Measurements from ENCODE around the gene PRKD2. TPM values are rescaled to one million over a fixed set of nuclear protein-coding genes. Genes with fewer than 3 reads are reported as not detected.

Gene PRKD2
- total RNA-seq, 2 donors from 2014 or later, result 60.9 to 61.8 TPM

DNA sequence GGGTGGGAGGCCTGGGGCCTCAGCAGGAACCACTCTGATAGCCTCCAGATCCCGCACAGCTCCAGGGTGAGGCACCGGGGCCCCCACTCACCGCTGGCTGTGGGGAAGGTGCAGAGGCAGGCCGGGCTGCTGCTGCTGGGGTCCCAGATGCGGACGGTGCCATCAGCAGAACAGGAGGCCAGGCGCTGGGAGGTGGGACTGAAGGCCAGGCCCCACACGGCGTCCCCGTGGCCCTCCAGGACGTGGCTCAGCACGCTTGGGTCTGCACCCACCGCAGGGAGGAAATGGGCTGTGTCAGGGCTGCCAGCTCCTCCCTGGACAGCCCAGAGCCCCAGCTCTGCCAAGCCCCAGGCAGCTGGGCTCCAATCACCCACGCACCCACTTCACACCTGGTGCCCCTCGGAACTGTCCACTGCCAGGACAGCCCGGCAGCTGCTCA, 6.1 kb upstream of the PRKD2 start:
- no peak for DNase-seq

GRCh38 chr19:46722421-46723022, 5.6 kb upstream of the PRKD2 start:
- no peak for TF ChIP-seq CTCF (IDR thresholded peaks at IDR 0.05)
- H3K4me1 ChIP-seq, result peaks cover 4% of the 10 kb centered on the region

More for the DNA sequence above, 6.1 kb upstream of the PRKD2 start:
- H3K4me1 ChIP-seq, result peaks cover 1% of the 10 kb centered on the region
- no peaks in the 10 kb centered on the region for H3K27me3 ChIP-seq
- no peak overlapping the region for H3K27ac ChIP-seq
- intact Hi-C loops (cut with DNase I), result no loop called here
- no peak for TF ChIP-seq CTCF (IDR thresholded peaks at IDR 0.05)
- H3K9ac ChIP-seq (ENCODE audit: low read depth in 2 of 2, low read length in 2 of 2), result no peak overlapping the region
- no peaks in the 10 kb centered on the region for H3K9me3 ChIP-seq
- no peak overlapping the region for H3K4me3 ChIP-seq
- peaks cover 34% of the 10 kb centered on the region for H3K36me3 ChIP-seq

DNA sequence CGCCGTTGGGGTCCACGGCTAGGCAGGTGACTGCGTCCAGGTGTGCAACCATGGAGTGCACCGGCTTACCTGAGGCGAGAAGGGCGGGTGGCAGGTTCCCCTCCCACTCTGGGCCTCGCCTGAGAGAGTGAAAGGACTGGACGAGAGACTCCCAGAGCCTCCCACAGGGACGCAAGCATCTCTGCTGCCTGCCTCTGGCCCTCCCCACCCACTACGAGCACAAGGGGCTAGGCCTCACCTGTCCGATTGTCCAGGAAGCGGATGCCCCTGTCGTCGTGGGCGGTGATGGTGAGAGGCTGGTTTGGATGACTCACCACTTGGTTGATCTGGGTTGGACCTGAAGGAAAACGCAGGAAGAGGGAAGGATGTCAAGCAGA, 5.1 kb upstream of the PRKD2 start:
- no peak overlapping the region for H3K4me3 ChIP-seq
- no peak for TF ChIP-seq CTCF (IDR thresholded peaks at IDR 0.05)
- H3K4me1 ChIP-seq, result peaks cover 4% of the 10 kb centered on the region
- no peak for DNase-seq
- H3K27me3 ChIP-seq, result no peaks in the 10 kb centered on the region
- H3K9ac ChIP-seq (ENCODE audit: low read depth in 2 of 2, low read length in 2 of 2), result no peak overlapping the region
- peaks cover 31% of the 10 kb centered on the region for H3K36me3 ChIP-seq
- no peaks in the 10 kb centered on the region for H3K9me3 ChIP-seq
- H3K27ac ChIP-seq, result no peak overlapping the region
- intact Hi-C loops (cut with DNase I), result no loop called here

More at GRCh38 chr19:46722421-46723022, 5.6 kb upstream of the PRKD2 start:
- Histone ChIP-seq H3K36me3 (peaks cover 34% of the 10 kb centered on the region), H3K9ac (ENCODE audit: low read depth in 2 of 2, low read length in 2 of 2) (no peak overlapping the region), H3K4me3 (no peak overlapping the region), H3K27ac (no peak overlapping the region), H3K27me3 (no peaks in the 10 kb centered on the region), H3K9me3 (no peaks in the 10 kb centered on the region)
- intact Hi-C loops (cut with DNase I), result no loop called here
- no peak for DNase-seq

DNA sequence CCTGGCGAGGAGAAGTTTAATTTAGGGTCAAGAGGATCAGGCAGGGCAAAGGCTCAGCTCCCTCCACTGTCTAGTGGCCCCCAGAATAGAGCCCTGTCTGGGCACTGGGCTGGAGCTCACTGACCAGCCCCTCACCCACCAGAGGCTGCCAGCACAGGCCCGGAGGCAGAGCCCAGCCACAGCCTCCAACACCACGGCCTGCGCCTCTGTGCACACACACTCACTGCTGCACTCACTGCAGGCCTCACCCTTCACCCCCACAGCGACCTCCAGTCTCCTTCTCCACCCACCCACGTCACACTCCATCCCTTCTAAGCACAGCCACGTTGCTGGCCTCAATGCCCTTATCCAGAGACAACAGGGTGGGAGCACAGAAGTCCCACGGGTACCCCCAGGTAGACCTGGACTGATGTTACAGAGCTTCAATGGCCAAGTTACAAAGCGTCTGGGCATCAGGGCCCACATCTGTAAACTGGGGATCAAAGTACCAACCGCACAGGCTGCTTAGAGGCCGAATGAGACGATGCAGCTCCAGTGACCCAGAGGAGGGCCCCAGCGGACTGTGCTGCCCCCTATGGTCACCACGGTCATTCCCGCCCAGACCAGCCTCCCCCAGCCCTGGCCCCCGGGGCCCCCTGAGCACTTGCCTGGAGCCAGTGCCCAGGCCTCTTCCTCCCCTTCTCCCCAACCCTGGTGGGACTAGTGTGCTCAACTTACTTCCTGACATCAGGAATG, 4.5 kb upstream of the PRKD2 start:
- H3K36me3 ChIP-seq, result peaks cover 27% of the 10 kb centered on the region
- DNase-seq, result no peak

More for the DNA sequence above, 4.5 kb upstream of the PRKD2 start:
- peaks cover 4% of the 10 kb centered on the region for H3K4me1 ChIP-seq
- no peak overlapping the region for H3K4me3 ChIP-seq
- intact Hi-C loops (cut with DNase I), result no loop called here
- H3K27ac ChIP-seq, result no peak overlapping the region
- no peaks in the 10 kb centered on the region for H3K9me3 ChIP-seq
- no peak for TF ChIP-seq CTCF (IDR thresholded peaks at IDR 0.05)
- no peaks in the 10 kb centered on the region for H3K27me3 ChIP-seq
- no peak overlapping the region for H3K9ac ChIP-seq (ENCODE audit: low read depth in 2 of 2, low read length in 2 of 2)

Data from colonic mucosa (tissue), 4 donors.